K562 (cell line): ENCODE data around the gene TMEM191C. TPM values are rescaled to one million over a fixed set of nuclear protein-coding genes. Genes with fewer than 3 reads are reported as not detected.

Source experiments
- BHLHE40 ChIP-seq: IDR thresholded peaks from 2 replicates; pipeline ENCODE4 v1.6.1; 2011; ENCODE audit warnings: low read length, improper control_type of control experiment
- BRD4 ChIP-seq: fragments of 200-600 bp; sonication (generic); IDR thresholded peaks from 2 replicates; pipeline ENCODE4 v1.6.1; 2017; ENCODE audit warnings: inconsistent platforms
- CBX5 ChIP-seq: IDR thresholded peaks from 2 replicates; pipeline ENCODE4 v1.6.1; 2014; ENCODE audit warnings: low read depth, borderline replicate concordance
- CSDE1 ChIP-seq, 2 experiments: fragments of 450-650 bp; IDR thresholded peaks; 2 replicates each; pipeline ENCODE4 v1.6.1; 2016; ENCODE audit warnings: mild to moderate bottlenecking in 1 of 2
- E2F3 ChIP-seq: fragments of 250-450 bp; sonication (Bioruptor Pico); IDR thresholded peaks from 2 replicates; pipeline ENCODE4 v1.4.0; 2020; ENCODE audit warnings: mild to moderate bottlenecking
- HCFC1 ChIP-seq: IDR thresholded peaks from 2 replicates; pipeline ENCODE4 v1.6.1; 2012; ENCODE audit warnings: low read depth, low read length, improper control_type of control experiment
- HEY1 ChIP-seq: fragments of 250-450 bp; sonication (Bioruptor Pico); IDR thresholded peaks from 2 replicates; pipeline ENCODE4 v1.5.0; 2020; ENCODE audit warnings: mild to moderate bottlenecking, moderate library complexity, borderline replicate concordance
- HMGN3 ChIP-seq: IDR thresholded peaks from 2 replicates; pipeline ENCODE4 v1.6.1; 2011; ENCODE audit warnings: borderline replicate concordance, low read depth, mild to moderate bottlenecking, mixed read lengths, low read length; ENCODE audit not compliant: insufficient read length; ENCODE audit errors: extremely low read depth
- MED1 ChIP-seq: sonication (generic); formaldehyde crosslinking; IDR thresholded peaks from 2 replicates; pipeline ENCODE4 v1.8.1; 2023; ENCODE audit warnings: missing genetic modification reagents, borderline replicate concordance
- NFATC3 ChIP-seq: fragments of 450-650 bp; IDR thresholded peaks from 2 replicates; pipeline ENCODE4 v1.6.1; 2017; ENCODE audit warnings: mild to moderate bottlenecking
- NFE2L1 ChIP-seq: fragments of 450-650 bp; IDR thresholded peaks from 2 replicates; pipeline ENCODE4 v1.6.1; 2016; ENCODE audit warnings: missing genetic modification characterization, low read depth, mild to moderate bottlenecking, missing compliant biosample characterization, moderate library complexity, borderline replicate concordance
- POU5F1 ChIP-seq: fragments of 150-350 bp; IDR thresholded peaks from 2 replicates; pipeline ENCODE4 v1.6.1; 2014; ENCODE audit warnings: borderline replicate concordance, low read length, low read depth, mild to moderate bottlenecking; ENCODE audit not compliant: partially characterized antibody
- RBBP5 ChIP-seq: fragments of 200-600 bp; sonication (generic); IDR thresholded peaks from 2 replicates; pipeline ENCODE4 v1.6.1; 2012; ENCODE audit warnings: borderline replicate concordance, mild to moderate bottlenecking, low read length, control low read depth, inconsistent platforms; ENCODE audit not compliant: insufficient read depth, poor library complexity, severe bottlenecking
- SP2 ChIP-seq: IDR thresholded peaks from 2 replicates; pipeline ENCODE4 v1.6.1; 2011; ENCODE audit warnings: mild to moderate bottlenecking, low read depth, low read length, moderate library complexity; ENCODE audit not compliant: poor library complexity, severe bottlenecking; ENCODE audit errors: extremely low read depth
- SRSF3 ChIP-seq: fragments of 200-400 bp; formaldehyde crosslinking; IDR thresholded peaks from 2 replicates; pipeline ENCODE4 v1.6.1; 2016; ENCODE audit warnings: mild to moderate bottlenecking, low read length, moderate library complexity; ENCODE audit not compliant: insufficient read depth
- TBP ChIP-seq: optimal IDR thresholded peaks from 2 replicates; pipeline ENCODE3; 2011; ENCODE audit warnings: low read depth, low read length, improper control_type of control experiment
- ZFP1 ChIP-seq: fragments of 450-650 bp; formaldehyde crosslinking; IDR thresholded peaks from 2 replicates; pipeline ENCODE4 v1.4.0; 2020; ENCODE audit warnings: mild to moderate bottlenecking, mixed read lengths
- ZNF134 ChIP-seq: fragments of 250-450 bp; sonication (Bioruptor Pico); conservative IDR thresholded peaks from 2 replicates; pipeline ENCODE4 v1.4.0; 2020
- ZNF830 ChIP-seq: fragments of 250-450 bp; sonication (Bioruptor Pico); IDR thresholded peaks from 2 replicates; pipeline ENCODE4 v1.5.0; 2021; ENCODE audit warnings: mild to moderate bottlenecking
- ZSCAN32 ChIP-seq: fragments of 450-650 bp; formaldehyde crosslinking; IDR thresholded peaks from 2 replicates; pipeline ENCODE4 v1.4.0; 2020; ENCODE audit warnings: mild to moderate bottlenecking, moderate library complexity
- polyA plus RNA-seq, 8 experiments: library from polyadenylated mRNA; depleted of rRNA in 4 of 8; stranded (reverse) in 5 of 8; unstranded in 3 of 8; fragments of >200 nt; fragmentation: Nextera tagmentation in 2 of 8; fragmentation: Illumina TruSeq in 1 of 8; extraction: Ambion mirVana in 2 of 8; extraction: Trizol in 1 of 8; gene quantifications; 2 replicates each; pipeline versions ENCODE4 v1.2.1 to v1.2.3, GENCODE V29; 2011 to 2014; ENCODE audit warnings: inconsistent platforms in 1 of 8, missing spikeins in 1 of 8
- total RNA-seq, 7 experiments: library from RNA; depleted of rRNA in 6 of 7; stranded (reverse); fragments of >200 nt in 6 of 7; fragmentation: Illumina TruSeq in 2 of 7; extraction: Trizol in 2 of 7; gene quantifications; 2 replicates each; pipeline versions ENCODE4 v1.2.1 to v1.2.3, GENCODE V29; 2011 to 2021; ENCODE audit warnings: low replicate concordance in 1 of 7
- TF ChIP-seq, protein P1 (sequence below): fragments of 450-650 bp; IDR thresholded peaks from 2 replicates; pipeline ENCODE4 v1.7.1; 2018; ENCODE audit warnings: mild to moderate bottlenecking, low read depth; ENCODE audit not compliant: partially characterized antibody
- TF ChIP-seq, protein P2 (sequence below): fragments of 450-650 bp; formaldehyde crosslinking; IDR thresholded peaks from 2 replicates; pipeline ENCODE4 v1.4.0; 2020; ENCODE audit warnings: mild to moderate bottlenecking

Gene TMEM191C
- total and polyA plus RNA-seq, 9 of the 15 experiments (the other 6 are each of a cell fraction or from before 2014, with no cell fraction given): 0.15 to 7.1 (median 1.1) TPM

DNA sequence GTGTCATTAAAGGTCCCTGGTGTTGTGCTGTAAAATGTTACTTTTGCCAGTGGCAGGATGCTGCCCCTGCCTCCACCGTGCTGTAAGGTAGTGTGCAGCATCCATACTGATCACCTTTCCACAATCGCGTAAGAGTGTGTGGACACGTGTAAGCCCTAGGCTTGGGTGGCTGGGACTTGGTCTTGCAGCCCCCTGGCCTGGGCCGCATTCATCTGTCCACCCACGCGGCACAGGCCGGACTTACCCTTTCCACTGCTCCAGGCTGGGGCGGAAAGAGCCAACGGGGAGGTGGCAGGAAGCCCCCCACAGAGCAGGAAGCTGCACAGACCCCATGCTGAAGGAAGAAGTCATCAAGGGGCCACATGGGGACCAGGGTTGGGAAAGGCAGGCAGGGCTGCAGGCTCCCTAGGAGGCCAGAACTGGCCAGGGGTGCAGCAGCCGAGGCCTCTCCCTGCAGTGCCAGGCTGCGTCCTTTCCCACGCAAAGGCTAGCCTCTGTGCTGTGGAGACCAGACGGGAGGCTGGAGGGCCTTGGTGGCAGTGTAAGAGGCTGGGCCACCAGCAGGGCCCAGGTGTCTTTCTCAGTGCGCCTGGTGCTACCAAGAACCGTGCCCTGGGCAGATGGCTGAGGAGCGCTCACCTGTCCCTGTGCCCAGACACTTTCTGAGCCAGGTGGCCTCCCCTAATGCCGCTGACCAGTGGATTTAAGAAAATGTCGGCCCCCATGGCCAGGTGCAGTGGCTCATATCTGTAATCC lies 11.7 kb upstream of the TMEM191C start (continued):
- TF ChIP-seq HCFC1 (no peak), ZFP1 (CRISPR knock-in tag) (no peak), CSDE1 (IDR thresholded peaks at IDR 0.05) (no peak), RBBP5 (peak; percentile 22), BRD4 (no peak), CBX5 (no peak), NFATC3 (no peak), BHLHE40 (no peak), ZNF830 (CRISPR knock-in tag) (no peak), POU5F1 (no peak), HMGN3 (peak; percentile 23), ZNF134 (CRISPR knock-in tag) (no peak), ZSCAN32 (CRISPR knock-in tag) (no peak), HEY1 (CRISPR knock-in tag) (no peak), E2F3 (no peak), SRSF3 (0 out of 2 replicates have a peak, but pooled peaks have one; percentile 31), TBP (no peak), MED1 (CRISPR knock-in tag) (peak; percentile 87; the same call in 1 of the 2 replicates), SP2 (no peak), NFE2L1 (tag) (no peak)
- TF ChIP-seq, protein P1, sequence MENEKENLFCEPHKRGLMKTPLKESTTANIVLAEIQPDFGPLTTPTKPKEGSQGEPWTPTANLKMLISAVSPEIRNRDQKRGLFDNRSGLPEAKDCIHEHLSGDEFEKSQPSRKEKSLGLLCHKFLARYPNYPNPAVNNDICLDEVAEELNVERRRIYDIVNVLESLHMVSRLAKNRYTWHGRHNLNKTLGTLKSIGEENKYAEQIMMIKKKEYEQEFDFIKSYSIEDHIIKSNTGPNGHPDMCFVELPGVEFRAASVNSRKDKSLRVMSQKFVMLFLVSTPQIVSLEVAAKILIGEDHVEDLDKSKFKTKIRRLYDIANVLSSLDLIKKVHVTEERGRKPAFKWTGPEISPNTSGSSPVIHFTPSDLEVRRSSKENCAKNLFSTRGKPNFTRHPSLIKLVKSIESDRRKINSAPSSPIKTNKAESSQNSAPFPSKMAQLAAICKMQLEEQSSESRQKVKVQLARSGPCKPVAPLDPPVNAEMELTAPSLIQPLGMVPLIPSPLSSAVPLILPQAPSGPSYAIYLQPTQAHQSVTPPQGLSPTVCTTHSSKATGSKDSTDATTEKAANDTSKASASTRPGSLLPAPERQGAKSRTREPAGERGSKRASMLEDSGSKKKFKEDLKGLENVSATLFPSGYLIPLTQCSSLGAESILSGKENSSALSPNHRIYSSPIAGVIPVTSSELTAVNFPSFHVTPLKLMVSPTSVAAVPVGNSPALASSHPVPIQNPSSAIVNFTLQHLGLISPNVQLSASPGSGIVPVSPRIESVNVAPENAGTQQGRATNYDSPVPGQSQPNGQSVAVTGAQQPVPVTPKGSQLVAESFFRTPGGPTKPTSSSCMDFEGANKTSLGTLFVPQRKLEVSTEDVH: no peak
- TF ChIP-seq, protein P2, sequence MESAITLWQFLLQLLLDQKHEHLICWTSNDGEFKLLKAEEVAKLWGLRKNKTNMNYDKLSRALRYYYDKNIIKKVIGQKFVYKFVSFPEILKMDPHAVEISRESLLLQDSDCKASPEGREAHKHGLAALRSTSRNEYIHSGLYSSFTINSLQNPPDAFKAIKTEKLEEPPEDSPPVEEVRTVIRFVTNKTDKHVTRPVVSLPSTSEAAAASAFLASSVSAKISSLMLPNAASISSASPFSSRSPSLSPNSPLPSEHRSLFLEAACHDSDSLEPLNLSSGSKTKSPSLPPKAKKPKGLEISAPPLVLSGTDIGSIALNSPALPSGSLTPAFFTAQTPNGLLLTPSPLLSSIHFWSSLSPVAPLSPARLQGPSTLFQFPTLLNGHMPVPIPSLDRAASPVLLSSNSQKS (CRISPR knock-in tag): no peak
